ENCODE data around the gene MRM3.

DNA sequence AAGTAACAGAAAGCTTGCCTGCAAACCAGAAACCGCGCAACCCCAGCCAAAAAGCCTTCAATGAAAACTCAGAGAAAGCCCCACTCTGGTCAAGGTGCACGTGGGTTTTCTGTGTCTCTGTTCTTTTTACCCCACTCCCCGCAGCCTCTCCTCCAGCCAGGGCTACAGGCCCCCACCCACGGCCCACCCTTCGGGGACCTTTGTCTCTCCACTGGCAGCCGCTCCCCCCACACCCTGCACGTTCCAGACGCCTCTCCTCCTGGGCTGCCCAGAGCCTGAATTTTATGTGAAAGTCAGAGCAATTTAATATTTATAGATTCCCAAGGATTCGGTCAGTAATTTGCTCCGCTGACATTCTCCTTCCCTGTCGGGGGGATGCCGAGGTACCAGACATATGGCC, 24.2 kb downstream of the MRM3 start:
- TF ChIP-seq, protein P1, sequence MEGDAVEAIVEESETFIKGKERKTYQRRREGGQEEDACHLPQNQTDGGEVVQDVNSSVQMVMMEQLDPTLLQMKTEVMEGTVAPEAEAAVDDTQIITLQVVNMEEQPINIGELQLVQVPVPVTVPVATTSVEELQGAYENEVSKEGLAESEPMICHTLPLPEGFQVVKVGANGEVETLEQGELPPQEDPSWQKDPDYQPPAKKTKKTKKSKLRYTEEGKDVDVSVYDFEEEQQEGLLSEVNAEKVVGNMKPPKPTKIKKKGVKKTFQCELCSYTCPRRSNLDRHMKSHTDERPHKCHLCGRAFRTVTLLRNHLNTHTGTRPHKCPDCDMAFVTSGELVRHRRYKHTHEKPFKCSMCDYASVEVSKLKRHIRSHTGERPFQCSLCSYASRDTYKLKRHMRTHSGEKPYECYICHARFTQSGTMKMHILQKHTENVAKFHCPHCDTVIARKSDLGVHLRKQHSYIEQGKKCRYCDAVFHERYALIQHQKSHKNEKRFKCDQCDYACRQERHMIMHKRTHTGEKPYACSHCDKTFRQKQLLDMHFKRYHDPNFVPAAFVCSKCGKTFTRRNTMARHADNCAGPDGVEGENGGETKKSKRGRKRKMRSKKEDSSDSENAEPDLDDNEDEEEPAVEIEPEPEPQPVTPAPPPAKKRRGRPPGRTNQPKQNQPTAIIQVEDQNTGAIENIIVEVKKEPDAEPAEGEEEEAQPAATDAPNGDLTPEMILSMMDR (IDR thresholded peaks at IDR 0.05; ENCODE audit: low read depth, low read length, missing input control), result no peak
- TF ChIP-seq, protein P2, sequence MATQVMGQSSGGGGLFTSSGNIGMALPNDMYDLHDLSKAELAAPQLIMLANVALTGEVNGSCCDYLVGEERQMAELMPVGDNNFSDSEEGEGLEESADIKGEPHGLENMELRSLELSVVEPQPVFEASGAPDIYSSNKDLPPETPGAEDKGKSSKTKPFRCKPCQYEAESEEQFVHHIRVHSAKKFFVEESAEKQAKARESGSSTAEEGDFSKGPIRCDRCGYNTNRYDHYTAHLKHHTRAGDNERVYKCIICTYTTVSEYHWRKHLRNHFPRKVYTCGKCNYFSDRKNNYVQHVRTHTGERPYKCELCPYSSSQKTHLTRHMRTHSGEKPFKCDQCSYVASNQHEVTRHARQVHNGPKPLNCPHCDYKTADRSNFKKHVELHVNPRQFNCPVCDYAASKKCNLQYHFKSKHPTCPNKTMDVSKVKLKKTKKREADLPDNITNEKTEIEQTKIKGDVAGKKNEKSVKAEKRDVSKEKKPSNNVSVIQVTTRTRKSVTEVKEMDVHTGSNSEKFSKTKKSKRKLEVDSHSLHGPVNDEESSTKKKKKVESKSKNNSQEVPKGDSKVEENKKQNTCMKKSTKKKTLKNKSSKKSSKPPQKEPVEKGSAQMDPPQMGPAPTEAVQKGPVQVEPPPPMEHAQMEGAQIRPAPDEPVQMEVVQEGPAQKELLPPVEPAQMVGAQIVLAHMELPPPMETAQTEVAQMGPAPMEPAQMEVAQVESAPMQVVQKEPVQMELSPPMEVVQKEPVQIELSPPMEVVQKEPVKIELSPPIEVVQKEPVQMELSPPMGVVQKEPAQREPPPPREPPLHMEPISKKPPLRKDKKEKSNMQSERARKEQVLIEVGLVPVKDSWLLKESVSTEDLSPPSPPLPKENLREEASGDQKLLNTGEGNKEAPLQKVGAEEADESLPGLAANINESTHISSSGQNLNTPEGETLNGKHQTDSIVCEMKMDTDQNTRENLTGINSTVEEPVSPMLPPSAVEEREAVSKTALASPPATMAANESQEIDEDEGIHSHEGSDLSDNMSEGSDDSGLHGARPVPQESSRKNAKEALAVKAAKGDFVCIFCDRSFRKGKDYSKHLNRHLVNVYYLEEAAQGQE (IDR thresholded peaks at IDR 0.05), result no peak
- TF ChIP-seq TAF1 (conservative IDR thresholded peaks at IDR 0.05), result no peak
- TF ChIP-seq, protein P3, sequence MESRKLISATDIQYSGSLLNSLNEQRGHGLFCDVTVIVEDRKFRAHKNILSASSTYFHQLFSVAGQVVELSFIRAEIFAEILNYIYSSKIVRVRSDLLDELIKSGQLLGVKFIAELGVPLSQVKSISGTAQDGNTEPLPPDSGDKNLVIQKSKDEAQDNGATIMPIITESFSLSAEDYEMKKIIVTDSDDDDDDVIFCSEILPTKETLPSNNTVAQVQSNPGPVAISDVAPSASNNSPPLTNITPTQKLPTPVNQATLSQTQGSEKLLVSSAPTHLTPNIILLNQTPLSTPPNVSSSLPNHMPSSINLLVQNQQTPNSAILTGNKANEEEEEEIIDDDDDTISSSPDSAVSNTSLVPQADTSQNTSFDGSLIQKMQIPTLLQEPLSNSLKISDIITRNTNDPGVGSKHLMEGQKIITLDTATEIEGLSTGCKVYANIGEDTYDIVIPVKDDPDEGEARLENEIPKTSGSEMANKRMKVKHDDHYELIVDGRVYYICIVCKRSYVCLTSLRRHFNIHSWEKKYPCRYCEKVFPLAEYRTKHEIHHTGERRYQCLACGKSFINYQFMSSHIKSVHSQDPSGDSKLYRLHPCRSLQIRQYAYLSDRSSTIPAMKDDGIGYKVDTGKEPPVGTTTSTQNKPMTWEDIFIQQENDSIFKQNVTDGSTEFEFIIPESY (IDR thresholded peaks at IDR 0.05), result no peak

Data from liver (tissue), 3 donors.